ENCODE measurements around the gene FBXL13.
"Not testable (repeated sequence)": the region's sequence is repeated elsewhere in the genome, so short reads cannot be mapped to it uniquely, and the experiment has no call there.

Gene FBXL13

DNA sequence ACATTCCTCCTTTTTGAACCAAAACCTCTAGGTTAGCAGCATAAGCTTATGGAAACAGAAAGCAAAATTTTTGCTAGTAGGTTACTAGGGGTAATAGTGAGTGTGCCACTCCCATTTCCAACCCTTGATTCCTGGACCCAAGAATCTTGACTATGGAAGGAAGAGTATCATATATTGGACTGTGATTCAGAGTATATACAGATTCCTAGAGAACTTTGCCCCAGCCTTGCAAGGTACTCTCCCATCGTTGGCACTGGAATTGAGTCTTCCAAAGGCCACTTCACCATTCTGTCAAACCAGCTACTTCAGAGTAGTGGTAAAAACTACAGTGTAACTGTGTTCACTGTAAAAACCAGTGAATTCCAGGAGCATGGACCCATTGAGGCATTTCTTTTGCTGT is 92.4 kb downstream of the FBXL13 start:
- no peak for DNase-seq (ENCODE audit: low spot score)

DNA sequence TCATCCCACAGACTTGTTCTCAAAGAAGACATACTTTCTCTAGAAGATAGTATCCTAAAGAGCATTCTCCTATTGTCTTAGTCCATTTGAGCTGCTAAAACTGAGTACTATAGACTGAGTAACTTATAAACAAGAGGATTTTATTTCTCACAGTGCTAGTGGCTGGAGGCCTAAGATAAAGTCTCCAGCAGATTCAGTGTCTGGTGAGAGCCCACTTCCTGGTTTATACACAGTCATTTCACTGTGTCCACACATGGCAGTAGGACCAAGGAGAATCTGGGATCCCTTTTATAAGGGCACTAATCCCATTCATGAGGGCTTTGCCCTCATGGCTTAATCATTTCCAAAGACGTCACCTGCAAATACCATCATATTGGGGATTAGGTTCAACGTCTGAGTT is 93.1 kb downstream of the FBXL13 start:
- no peak for DNase-seq (ENCODE audit: low spot score)

DNA sequence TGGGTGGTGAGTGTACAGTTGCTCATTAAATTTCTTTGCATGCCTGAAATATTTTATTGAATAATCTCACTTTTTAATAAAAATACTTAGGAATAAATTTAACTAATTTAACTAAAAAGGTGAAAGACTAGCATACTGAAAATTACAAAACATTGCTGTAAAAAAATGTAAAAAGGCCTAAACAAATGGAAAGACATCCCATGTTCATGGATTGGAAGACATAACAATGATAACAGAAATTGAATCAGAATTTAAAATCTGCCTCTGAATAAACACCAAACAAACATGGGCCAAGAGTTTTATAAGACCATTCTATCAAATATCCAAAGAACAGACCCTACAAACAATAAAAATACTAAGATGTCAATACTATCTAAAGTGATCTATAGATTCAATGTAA is 94.9 kb downstream of the FBXL13 start:
- DNase-seq (ENCODE audit: low spot score) = no peak

DNA sequence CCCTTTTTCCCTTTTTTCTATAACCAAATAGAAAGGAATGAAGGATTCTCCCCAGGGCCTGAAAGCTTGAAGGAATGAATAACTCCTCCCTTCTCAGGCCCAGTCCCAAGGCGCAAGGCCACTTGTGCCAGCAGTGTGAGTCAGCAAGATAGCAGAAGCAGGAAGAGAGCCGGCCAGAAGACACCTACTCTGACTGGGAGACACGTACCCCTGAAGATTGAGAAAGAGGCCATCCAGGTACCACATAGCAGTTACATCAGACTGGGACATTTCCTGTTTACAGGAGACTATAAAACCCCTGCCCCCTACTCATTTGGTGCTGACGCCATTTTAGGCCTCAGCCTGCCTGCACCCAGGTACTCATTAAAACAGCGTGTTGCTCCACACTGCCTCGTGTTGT is 96.3 kb downstream of the FBXL13 start:
- DNase-seq (ENCODE audit: low spot score) = peak; percentile 27

DNA sequence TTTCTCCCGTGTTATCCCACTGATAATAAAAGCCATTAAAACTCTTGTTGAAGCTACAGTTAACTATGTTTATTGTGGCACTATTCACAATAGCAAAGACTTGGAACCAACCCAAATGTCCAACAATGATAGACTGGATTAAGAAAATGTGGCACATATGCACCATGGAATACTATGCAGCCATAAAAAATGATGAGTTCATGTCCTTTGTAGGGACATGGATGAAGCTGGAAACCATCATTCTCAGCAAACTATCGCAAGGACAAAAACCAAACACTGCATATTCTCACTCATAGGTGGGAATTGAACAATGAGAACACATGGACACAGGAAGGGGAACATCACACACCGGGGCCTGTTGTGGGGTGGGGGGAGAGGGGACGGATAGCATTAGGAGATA is 97.0 kb downstream of the FBXL13 start:
- not testable (repeated sequence) for DNase-seq (ENCODE audit: low spot score)

DNA sequence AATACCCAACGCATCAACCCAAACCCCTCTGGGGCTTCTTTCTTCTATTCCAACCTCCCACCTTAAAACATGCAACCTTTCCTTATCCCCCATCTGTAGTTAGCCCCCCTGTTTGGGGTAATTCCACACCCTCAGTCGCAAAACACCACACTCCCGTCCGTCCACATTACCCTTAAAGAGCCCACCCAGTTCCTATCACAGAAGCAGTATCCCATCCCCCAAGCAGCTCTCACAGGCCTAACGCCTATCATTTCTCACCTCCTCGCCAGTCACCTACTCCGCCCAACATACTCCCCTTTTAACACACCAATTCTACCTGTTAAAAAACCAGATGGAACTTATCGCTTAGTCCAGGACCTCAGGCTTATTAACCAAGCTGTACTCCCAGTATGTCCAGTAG is 98.1 kb downstream of the FBXL13 start:
- no peak for DNase-seq (ENCODE audit: low spot score)

DNA sequence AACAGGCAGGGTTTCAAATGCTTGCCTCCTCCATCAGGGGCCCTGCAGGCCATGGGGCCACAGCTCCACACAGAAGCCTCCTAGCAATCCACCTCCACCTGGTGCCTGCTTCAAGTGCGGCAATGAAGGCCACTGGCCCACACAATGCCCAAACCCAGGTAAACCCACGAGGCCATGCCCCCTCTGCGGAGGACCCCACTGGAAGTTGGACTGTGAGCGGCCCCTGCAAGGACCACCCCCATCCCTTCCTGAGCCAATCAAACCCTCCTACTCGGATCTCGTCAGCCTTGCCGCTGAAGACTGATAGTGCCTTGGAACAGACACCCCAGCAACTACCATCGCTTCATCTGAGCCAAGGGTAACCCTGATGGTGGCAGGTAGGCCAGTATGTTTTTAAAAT is 98.7 kb downstream of the FBXL13 start:
- DNase-seq (ENCODE audit: low spot score) = no peak

DNA sequence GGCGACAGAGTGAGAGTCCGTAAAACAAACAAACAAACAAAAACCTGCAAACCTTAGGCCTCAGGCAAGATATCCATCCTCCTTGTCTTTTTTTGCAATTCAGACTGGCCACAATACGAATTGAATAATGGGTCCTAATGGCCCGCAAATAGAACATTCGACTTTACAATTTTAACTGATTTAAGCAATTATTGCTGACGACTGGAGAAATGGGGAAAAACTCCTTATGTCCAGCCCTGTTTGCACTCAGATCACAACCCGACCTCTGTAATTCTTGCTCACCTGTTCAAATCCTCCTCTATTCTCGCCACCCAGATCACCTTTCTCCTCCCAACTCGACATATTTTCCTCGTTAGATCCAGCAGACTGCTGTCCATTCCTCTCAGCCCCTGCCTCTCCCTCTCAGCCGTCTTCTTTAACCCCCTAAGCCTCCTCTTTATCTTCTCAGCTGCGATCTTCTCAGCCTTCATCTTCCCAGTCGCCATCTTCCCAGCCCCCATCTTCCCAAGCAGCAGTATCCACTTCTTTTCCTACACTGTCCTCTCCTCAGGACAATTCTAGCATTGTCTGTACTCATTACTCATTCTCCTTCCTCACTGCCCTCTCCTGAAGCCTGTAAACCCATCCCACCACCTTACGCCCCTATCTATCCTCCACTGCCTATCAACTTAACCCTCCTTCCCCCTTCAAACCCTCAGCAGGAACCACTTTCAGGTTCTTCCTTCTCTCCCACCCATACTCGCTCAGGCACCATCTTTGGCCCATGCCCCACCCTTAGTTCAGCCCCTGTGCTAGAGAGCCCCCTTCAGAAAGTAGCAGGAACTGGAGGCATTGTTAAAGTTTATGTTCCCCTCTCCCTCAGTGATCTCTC is 100.0 kb downstream of the FBXL13 start:
- no peak for DNase-seq (ENCODE audit: low spot score)

DNA sequence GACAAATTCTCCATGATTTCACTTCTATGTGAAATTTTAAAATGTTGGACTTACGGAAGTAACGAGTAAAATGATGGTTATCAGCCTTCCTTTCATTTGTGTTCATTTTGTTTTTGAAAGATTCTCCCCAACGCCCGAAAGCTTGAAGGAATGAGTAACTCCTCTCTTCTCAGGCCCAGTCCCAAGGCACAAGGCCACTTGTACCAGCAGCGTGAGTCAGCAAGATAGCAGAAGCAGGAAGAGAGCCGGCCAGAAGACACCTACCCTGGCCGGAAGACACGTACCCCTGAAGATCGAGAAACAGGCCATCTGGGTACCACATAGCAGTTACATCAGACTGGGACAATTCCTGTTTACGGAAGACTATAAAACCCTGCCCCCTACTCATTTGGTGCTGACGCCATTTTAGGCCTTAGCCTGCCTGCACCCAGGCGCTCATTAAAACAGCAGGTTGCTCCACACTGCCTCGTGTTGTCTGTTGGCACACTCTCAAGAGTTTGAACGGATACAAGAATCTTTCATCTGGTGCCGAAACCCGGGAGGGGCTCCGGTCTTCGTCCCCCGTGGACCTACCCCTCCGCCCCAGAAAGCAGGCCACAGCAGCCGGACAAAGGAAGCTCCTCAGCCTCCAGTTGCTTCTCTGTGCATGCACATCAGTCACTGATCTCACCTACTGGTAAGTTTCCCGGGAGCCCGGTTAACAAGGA is 101.3 kb downstream of the FBXL13 start:
- no peak for DNase-seq (ENCODE audit: low spot score)

DNA sequence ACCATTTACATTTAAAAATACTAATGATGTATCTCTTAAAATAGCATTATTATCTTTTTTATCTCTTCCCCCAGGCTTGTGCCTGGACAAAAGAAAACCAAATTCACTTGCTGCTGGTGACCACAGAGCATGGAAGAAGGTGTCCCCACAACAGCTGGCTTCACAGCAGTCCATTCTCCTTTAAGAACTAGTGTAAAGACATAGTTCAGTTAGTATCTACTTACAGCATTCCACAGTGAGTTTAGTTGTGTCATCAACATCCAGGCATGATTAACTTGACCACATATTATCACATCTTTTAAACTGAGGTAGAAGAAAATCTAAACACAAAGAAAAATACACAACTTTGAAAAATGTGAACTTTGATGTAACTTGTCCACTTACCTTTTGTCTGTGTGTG is 106.8 kb downstream of the FBXL13 start:
- DNase-seq (ENCODE audit: low spot score) = peak; percentile 35

DNA sequence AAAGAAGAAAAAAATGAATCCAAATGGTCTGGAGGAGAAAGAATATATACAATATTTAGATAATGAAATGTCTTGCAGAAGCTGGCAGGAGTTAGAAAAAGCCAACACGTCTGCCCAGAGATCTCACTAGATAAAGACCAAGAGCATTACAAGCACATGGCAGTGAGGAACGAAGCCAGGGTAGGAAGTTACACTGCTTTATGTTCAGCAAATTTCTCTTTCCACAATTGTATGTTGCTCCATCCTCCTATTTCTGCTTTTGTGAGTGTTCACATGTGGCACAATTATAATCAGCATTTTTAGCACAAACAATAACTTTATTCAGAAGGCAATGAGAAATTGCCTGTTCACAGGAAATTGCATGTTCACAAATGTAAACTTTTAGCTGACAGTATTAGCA is 108.1 kb downstream of the FBXL13 start:
- DNase-seq (ENCODE audit: low spot score) = no peak

DNA sequence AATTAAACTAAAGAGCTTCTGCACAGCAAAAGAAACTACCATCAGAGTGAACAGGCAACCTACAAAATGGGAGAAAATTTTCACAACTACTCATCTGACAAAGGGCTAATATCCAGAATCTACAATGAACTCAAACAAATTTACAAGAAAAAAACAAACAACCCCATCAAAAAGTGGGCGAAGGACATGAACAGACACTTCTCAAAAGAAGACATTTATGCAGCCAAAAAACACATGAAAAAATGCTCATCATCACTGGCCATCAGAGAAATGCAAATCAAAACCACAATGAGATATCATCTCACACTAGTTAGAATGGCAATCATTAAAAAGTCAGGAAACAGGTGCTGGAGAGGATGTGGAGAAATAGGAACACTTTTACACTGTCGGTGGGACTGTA is 112.6 kb downstream of the FBXL13 start:
- DNase-seq (ENCODE audit: low spot score) = not testable (repeated sequence)

DNA sequence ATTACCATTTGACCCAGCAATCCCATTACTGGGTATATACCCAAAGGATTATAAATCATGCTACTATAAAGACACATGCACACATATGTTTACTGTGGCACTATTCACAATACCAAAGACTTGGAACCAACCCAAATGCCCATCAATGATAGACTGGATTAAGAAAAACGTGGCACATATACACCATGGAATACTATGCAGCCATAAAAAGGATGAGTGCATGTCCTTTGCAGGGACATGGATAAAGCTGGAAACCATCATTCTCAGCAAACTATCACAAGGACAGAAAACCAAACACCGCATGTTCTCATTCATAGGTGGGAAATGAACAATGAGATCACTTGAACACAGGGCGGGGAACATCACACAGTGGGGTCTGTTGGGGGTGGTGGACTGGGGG is 116.6 kb downstream of the FBXL13 start:
- not testable (repeated sequence) for DNase-seq (ENCODE audit: low spot score)

DNA sequence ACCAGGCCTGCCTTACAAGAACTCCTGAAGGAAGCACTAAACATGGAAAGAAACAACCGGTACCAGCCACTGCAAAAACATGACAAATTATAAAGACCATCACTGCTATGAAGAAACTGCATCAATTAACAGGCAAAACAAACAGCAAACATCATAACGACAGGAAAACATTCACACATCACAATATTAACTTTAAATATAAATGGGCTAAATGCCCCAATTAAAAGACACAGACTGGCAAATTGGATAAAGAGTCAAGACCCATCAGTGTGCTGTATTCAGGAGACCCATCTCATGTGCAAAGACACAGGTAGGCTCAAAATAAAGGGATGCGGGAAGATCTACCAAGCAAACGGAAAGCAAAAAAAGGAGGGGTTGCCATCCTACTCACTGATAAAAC is 120.2 kb downstream of the FBXL13 start:
- DNase-seq (ENCODE audit: low spot score) = not testable (repeated sequence)

DNA sequence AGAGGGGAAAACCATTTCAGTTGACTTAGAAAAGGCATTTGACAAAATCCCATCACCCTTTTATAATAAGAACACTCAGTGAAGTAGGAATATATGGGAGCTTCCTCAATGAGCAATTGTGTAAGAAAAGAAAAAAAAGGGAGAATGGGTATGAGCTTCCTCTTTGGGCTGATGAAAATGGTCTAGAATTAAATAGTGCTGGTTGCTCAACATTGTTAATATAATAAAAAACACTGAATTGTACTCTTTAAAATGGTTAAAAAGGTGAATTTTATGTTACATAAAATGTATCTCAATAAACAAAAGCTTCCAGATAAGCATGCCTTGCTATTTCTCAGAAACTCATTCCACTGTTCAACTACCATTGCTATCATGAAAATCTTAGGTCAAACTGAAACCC is 121.2 kb downstream of the FBXL13 start:
- DNase-seq (ENCODE audit: low spot score) = no peak

DNA sequence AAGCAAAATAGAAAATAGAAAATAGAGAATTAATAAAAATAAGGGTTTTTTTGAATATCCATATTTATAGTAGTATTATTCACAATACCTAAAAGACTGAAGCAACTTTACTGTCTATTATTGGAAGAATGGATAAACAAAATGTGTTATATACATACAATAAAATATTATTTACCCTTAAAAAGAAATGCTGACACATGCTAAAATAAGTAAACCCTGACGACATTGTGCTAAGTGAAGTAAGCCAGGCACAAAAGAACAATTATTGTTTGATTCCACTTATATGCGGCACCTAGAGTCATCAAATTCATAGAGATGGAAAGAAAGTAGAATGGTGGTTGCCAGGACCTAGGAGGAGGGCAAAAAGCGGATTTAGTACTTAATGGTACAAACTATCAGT is 122.8 kb downstream of the FBXL13 start:
- no peak for DNase-seq (ENCODE audit: low spot score)

DNA sequence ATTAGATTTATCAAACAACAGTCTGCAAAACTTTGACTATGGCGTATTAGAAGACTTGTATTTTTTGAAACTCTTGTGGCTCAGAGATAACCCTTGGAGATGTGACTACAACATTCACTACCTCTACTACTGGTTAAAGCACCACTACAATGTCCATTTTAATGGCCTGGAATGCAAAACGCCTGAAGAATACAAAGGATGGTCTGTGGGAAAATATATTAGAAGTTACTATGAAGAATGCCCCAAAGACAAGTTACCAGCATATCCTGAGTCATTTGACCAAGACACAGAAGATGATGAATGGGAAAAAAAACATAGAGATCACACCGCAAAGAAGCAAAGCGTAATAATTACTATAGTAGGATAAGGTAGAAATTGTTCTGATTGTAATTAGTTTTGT is 130.4 kb downstream of the FBXL13 start:
- DNase-seq (ENCODE audit: low spot score) = no peak

DNA sequence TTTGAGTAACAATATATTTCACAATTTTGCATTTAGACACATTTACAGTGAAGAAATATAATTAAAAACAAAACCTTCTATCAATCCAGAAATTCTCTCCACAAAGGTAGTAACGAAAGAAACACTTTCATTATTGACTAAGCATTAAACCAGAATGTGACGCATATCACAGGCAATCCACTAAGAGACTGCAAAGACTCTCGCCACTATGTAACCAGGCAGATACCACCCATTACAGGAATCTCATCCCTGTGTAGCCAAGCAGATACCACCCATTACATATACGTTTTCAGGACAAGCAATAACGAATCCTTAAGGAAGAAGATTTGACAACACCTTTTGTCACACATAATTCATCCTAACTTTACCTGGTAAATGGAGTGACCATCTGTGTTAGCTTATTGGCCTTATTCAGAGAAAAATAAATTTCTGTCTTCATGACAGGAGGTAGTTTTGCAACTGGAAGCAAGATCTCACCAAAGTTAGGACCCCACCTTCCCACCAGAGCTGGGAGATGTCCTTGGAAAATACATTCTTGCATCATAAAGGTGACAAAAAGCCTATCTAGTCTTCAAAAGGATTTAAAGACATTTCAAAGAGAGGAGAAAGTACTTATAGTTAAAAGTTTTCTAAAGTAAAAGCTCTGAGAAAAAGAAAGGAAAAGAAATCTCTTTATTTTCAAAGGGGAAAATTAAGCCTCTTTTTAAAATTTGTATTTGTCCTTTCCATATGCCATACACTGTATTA is 131.0 kb downstream of the FBXL13 start:
- no peak for DNase-seq (ENCODE audit: low spot score)

DNA sequence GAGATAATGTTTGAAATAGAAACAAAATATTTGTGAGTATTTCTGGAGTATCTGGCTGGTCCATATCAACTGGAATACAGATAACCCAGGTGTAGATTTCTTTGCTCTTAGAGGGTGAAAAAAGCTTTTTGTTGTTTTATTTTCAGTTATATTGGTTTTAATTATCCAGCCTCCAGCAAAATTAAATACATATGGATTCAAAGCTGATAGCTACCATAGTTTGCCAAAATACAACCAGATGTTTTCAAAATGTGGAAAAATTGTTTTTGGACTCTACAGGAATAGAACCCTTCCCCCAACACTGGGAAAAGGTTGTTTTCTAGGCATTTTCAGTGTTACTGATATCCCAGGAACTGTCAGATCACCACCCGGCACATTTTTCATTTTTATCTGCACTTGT is 131.7 kb downstream of the FBXL13 start:
- DNase-seq (ENCODE audit: low spot score) = no peak

DNA sequence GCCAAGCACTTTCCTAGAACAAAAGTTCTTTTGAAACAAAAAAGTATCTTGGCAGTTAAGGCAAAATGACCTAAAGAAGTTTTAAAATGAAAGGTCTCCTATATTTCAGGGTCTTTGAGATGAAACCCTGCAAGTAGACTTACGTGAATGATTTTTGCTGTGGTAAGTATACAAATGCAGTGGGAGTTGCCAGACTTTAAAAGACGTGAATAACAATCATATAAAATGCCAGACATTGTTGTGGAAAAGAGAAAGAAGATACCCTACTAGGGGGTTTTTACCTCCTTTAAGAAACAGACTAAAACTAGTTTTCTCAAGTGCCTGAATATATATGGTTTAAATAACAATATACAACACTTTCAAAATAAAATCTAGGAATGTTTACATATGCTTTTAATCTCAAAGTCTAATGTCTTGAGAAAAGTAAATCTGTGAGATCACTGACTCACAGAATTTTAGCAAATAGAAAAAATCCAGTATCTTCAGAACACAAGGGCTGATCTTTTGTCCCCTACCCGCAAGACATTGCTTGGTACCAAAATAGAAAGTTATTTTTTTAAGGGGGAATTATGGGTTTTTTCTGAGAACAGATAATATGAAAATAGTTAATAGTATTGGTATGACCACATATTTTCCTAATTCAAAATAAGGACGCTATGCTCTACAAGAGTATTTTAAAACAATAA is 132.3 kb downstream of the FBXL13 start:
- no peak for DNase-seq (ENCODE audit: low spot score)

DNA sequence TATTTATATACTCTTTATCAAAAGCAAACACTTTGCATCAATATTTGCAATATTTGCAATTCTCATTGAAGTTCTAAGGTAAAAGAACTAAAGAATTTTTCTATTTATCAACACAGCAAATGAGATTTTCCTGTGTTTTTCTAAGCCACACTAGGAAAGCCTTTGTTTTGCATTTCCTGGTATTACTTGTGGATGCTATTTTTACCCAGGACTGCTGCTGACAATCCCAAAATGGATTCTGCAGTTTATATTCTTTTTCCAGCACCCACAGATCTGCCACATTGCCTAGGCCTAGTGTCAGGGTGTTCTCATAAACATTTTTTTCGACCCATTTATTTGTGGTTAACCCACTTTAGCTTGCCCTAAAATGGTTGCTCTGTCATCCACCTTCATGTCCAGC is 135.9 kb downstream of the FBXL13 start:
- DNase-seq (ENCODE audit: low spot score) = no peak

DNA sequence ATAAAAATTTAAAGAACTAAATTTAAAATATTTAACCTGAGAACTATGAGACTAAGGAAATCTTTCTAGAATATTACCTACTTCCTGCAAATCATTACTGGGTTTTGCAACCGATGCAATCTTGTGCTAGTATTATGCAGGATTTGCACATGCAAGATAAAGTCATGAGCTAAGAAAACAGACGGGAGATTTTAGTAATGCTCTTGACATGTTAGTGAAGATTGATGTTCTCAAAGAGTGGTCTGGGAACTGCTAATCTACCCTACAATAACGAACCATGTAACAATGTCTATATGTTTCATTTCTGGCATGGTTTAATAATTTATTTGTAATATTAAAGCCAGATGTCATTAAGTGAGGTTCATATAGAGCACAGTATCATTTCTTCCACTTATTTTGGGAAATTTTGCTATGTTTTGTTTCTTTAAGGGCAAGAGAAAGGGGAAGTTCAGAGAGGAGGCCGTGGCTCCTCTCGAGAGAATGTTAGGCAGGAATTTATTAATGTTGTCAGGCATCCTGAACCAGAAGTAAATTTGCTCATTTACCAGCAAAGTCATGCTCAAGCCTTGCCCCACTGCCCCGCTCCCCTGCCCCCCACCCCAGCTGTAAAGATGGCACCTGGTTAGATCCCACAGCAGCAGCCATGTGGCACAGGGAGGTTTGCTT is 139.0 kb downstream of the FBXL13 start:
- no peak for DNase-seq (ENCODE audit: low spot score)
